SK-N-MC (cell line): ENCODE measurements around the gene SLIT2.

Source experiments
- EZH2 ChIP-seq: fragments of 200-600 bp; sonication (generic); IDR thresholded peaks from one replicate; pipeline ENCODE4 v1.6.1; 2017; ENCODE audit warnings: antibody characterized with exemption
- POLR2AphosphoS5 ChIP-seq: IDR thresholded peaks from 2 replicates; pipeline ENCODE4 v1.6.1; 2012; ENCODE audit warnings: mild to moderate bottlenecking, low read depth, low read length, borderline replicate concordance

DNA sequence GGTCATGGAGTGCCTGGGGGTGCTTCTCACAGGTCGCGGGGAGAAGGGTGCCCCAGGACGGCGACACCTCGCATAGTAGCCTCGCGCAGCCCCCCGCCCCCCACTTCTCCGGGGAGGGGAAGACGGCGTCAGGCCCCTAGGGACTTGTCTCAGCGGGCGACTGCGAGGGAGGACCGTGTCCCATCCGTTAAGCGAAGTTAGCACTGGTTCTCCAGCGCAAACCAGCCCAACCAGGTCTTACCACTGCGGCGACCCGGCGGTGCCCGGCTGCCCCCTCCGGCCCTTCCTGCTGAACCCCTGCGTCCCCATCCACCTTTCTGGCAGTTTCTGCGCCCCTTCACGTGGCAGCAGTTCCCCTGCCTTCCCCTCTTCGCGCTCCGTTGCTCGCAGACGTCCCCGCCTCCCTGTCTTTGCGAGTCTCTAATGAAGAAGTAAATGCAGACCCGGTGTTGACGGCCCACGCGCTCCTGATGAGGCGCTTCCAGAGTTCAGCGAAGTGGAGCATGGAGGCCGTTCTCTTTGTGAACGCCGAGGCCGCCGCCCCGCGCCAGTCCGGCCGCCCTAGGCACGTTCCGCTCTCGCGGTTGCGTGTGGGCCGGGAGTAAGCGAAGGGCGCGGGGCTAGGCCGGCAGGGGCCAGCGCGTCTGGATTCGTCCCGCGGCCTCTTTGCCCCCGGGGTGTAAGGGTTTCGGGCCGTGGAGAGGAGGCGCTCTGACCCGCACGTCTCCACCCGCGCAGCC is 3.0 kb downstream of the SLIT2 start:
- TF ChIP-seq POLR2AphosphoS5, result no peak
- no peak for TF ChIP-seq EZH2
